NCI-H1417 treated with DMSO at 0.1 percent for 48 hours (cell line): ENCODE measurements around the gene PODNL1.

ENCODE experiments used
- DNase-seq: peaks from one replicate; lab custom pipeline; 2025; lab: John Stamatoyannopoulos, UW

The PODNL1 gene

GRCh38 chr19:13888281-13888680 lies 49.9 kb downstream of the PODNL1 start:
- DNase-seq = no peak

DNA sequence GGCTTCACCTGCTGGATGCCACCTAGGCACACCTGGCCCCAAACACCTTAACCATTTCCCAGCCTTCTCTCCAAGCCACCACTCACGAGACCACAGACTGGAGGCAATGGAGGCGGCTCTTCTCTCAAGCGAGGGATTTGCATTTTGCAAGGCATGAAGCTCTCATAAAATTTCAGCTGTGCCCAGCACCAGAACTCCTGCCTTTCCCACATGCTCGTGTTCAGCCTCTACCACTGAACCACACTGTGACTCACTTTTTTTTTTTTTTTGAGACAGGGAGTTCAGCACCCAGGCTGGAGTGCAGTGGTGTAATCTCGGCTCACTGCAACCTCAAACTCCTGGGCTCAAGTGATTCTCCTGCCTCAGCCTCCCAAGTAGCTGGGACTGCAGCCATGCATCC lies 50.7 kb downstream of the PODNL1 start:
- DNase-seq = no peak

DNA sequence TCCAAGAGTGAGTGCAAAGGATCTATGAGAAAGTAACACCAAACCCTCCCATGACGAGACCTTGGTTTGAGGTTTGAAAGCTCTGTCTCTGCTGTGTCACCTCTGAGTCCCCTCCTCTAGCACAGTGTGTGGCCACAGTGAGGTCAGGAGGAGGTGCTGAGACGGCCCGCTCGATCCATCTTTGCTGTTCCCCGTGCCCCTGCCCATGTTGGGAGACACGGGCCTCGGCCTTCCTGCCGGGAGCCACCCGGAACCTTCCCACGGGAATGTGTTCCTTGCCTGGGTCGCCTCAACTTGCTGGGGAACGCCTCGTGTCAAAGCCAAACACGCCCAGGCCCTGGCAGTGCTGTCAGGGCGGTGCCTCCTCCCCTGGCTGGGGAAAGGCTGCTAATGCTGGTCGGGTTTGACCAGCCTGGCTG lies 51.2 kb downstream of the PODNL1 start:
- DNase-seq = no peak

GRCh38 chr19:13885826-13886365 lies 52.3 kb downstream of the PODNL1 start:
- no peak for DNase-seq

- peak; percentile 61 for DNase-seq
These were observed 53.3 kb downstream of the PODNL1 start for GRCh38 chr19:13884726-13885591.

- no peak for DNase-seq
These were observed 54.6 kb downstream of the PODNL1 start for GRCh38 chr19:13883516-13884064.

DNA sequence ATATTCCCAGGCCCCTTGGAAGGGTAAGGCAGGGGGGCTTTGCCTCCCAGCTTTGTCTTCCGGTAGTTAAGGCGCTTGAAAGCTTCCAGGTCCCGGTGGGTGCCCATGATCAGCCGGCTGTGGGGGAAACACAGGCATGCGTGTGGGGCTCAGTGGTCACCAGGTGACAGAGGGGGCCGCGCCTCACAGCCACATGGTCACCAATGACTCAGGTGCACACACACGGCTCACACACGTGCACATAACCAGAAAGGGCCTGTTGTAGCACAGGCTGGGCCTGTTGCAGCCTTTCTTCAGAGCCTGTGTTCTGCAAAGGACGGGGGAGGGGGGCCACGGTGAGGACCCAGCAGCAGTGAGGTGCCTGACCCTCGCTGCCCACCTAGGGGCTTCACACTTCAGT lies 55.4 kb downstream of the PODNL1 start:
- no peak for DNase-seq

DNA sequence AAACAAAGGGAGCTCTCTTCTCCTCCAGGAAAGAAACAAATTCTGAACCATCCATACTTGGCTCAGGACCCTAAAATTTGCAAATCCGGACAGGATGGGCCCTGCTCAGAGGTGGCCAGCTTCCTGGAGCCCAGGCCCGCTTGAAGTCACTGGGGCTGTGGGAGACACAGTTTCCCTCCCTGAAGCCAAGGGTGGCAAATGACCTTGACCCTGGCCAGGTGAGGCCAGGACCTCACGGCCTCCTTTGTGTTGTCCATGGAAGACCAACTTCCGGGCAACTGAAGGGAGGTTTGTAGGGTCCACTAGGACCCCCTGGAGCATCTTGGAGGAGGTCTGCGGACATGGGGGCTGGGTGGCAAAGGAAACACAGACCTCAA lies 55.8 kb downstream of the PODNL1 start:
- DNase-seq = no peak

- no peak for DNase-seq
These were observed 56.4 kb downstream of the PODNL1 start for GRCh38 chr19:13881692-13882418.

DNA sequence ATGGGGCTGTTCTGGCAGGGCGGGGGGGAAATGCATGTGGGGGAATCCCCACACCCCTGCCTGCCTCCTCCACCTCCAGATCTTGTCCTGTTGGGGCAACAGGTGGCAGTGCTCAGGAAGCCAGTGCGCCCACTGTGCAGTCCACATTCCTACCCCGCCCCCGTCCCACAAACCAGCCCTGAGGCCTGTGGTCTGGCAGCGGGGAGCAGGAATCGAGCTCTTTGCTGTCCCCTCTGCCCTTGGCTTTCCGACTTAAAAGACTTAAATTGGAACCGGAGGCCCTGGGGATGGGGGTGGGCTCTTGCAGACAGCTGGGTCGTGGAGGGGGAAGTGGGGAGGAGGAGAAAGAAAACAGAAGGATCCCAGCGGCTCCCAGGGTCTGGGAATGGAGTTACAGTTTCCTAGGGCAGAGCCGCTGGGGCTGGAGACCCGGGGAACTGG lies 56.9 kb downstream of the PODNL1 start:
- no peak for DNase-seq
